Nephron progenitor cell (in vitro differentiated cells): ENCODE measurements around the gene SLC9A6.

Experiments
- DNase-seq: peaks from one replicate; pipeline ENCODE4 v3.0.0; 2021
- H3K27ac Mint-ChIP-seq: 2 replicates; pipeline ENCODE4 v1.8.0; 2021; ENCODE audit warnings: mild to moderate bottlenecking, moderate library complexity, mixed read lengths
- H3K27me3 Mint-ChIP-seq: 2 replicates; pipeline ENCODE4 v1.8.0; 2021; ENCODE audit warnings: mild to moderate bottlenecking, low read depth, mixed read lengths; ENCODE audit not compliant: poor library complexity
- H3K36me3 Mint-ChIP-seq: 2 replicates; pipeline ENCODE4 v1.8.0; 2021; ENCODE audit warnings: low read depth, mixed read lengths
- H3K4me1 Mint-ChIP-seq: 2 replicates; pipeline ENCODE4 v1.8.0; 2021; ENCODE audit warnings: mixed read lengths
- H3K4me3 Mint-ChIP-seq: 2 replicates; pipeline ENCODE4 v1.8.0; 2021; ENCODE audit warnings: mild to moderate bottlenecking, moderate library complexity, mixed read lengths
- H3K9me3 Mint-ChIP-seq: 2 replicates; pipeline ENCODE4 v1.8.0; 2021; ENCODE audit warnings: mild to moderate bottlenecking, moderate library complexity, mixed read lengths
- TF ChIP-seq, protein P1 (sequence below): fragments of 200-600 bp; sonication (generic); IDR thresholded peaks from 2 replicates; pipeline ENCODE4 v1.5.0; 2021; ENCODE audit warnings: antibody characterized with exemption

The SLC9A6 gene

DNA sequence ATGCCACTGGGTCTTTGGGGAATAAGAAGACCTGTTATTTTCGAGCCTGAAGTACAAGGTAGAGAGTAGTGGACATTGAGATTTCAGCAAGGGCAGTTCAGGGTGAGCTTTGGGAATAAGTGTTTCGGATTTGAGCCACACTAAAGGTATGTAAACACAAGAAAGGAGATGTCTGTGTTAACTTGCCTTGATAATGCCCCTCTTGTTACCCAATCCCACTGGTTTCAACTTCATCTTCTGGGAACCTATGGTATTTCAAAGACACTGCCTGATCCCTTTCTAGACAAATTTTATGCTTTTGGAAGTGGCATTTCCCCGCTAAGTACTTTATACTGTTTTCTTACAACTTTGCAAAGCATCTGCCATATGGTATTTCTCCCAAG is 79.4 kb downstream of the SLC9A6 start:
- Mint-ChIP-seq H3K36me3 (no peaks in the 10 kb centered on the region), H3K4me3 (no peak overlapping the region), H3K27me3 (no peaks in the 10 kb centered on the region), H3K9me3 (peaks cover 60% of the 10 kb centered on the region), H3K4me1 (peaks cover 11% of the 10 kb centered on the region), H3K27ac (no peak overlapping the region)
- no peak for DNase-seq
- TF ChIP-seq, protein P1, sequence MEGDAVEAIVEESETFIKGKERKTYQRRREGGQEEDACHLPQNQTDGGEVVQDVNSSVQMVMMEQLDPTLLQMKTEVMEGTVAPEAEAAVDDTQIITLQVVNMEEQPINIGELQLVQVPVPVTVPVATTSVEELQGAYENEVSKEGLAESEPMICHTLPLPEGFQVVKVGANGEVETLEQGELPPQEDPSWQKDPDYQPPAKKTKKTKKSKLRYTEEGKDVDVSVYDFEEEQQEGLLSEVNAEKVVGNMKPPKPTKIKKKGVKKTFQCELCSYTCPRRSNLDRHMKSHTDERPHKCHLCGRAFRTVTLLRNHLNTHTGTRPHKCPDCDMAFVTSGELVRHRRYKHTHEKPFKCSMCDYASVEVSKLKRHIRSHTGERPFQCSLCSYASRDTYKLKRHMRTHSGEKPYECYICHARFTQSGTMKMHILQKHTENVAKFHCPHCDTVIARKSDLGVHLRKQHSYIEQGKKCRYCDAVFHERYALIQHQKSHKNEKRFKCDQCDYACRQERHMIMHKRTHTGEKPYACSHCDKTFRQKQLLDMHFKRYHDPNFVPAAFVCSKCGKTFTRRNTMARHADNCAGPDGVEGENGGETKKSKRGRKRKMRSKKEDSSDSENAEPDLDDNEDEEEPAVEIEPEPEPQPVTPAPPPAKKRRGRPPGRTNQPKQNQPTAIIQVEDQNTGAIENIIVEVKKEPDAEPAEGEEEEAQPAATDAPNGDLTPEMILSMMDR, result no peak

DNA sequence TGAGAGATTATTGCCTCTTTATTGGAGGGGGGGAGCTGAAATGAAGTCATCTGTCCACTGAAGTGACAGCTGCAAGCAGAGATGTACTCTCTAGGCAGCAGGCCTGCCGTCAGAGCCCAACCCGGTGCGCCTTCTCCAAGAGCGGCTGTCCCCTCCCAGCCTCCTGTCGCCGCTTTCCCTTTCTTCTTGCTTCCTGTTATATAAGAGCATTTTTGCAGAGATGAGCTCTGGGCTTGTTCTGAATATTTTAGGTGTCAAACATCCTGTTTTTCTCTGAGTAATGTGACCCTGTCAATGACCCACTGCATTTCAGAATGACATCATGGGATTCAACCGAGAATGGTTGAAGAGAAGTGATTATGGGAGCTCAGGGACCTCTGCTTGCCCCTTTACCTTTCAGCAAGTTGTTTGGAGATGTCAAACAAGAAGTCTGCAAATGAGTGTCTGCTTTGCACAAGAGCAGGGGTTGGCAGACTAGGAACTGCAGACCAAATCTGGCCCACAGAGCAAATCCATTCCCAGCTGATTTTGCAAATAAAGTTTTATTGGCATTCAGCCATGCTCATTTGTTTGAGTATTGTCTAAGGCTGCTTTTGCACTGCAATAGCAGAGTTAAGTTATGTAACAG is 79.9 kb downstream of the SLC9A6 start:
- DNase-seq, result peak; percentile 4
- Mint-ChIP-seq H3K36me3 (no peaks in the 10 kb centered on the region), H3K4me3 (no peak overlapping the region), H3K27ac (no peak overlapping the region), H3K4me1 (peaks cover 11% of the 10 kb centered on the region), H3K9me3 (peaks cover 59% of the 10 kb centered on the region), H3K27me3 (peaks cover 2% of the 10 kb centered on the region)
- TF ChIP-seq, protein P1, result no peak

DNA sequence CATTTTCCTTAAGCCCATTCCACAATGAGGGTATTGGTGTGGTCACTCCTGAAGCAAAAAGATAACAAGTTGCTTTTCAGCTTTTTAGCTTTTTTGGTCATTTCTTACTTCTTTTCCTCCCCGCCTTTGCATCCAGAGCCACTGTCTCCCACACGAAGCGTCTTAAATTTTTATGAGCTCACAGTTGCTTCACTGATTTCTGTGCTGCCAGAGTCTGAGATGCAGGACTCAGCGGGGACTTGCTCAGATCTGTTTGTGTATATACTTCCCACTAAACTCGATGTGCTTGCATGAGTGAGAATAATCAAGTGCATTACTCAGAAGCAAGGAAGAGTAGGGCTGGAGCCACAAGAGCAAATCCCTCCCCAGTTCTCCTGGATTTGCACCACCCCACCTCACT is 81.9 kb downstream of the SLC9A6 start:
- H3K36me3 Mint-ChIP-seq, result no peaks in the 10 kb centered on the region
- H3K4me1 Mint-ChIP-seq, result peaks cover 11% of the 10 kb centered on the region
- H3K27ac Mint-ChIP-seq, result no peak overlapping the region
- TF ChIP-seq, protein P1, result no peak
- peaks cover 60% of the 10 kb centered on the region for H3K9me3 Mint-ChIP-seq
- peaks cover 2% of the 10 kb centered on the region for H3K27me3 Mint-ChIP-seq
- no peak for DNase-seq
- H3K4me3 Mint-ChIP-seq, result no peak overlapping the region

DNA sequence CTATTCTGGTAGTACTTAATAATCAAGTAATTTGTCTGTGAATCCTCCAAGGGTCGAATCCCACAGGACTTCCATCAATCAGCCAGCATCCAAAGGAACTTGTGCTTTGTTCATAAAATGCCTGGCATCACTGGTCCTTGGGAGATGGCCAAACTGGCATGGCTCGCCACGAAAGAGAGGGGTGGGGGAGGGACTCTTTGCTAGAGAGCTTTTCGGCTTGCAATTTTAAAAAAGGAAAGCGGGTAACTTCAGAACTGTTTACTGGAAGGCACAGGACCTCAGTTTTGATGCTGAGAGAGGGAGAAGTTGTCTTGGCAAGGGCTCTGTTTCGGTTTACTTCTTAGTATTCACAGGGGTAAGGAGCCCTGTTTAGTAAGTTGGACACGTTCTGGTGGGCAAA is 82.7 kb downstream of the SLC9A6 start:
- H3K4me3 Mint-ChIP-seq, result no peak overlapping the region
- H3K27ac Mint-ChIP-seq, result no peak overlapping the region
- H3K27me3 Mint-ChIP-seq, result peaks cover 2% of the 10 kb centered on the region
- H3K36me3 Mint-ChIP-seq, result no peaks in the 10 kb centered on the region
- TF ChIP-seq, protein P1, result no peak
- peaks cover 11% of the 10 kb centered on the region for H3K4me1 Mint-ChIP-seq
- H3K9me3 Mint-ChIP-seq, result peaks cover 60% of the 10 kb centered on the region
- DNase-seq, result no peak

DNA sequence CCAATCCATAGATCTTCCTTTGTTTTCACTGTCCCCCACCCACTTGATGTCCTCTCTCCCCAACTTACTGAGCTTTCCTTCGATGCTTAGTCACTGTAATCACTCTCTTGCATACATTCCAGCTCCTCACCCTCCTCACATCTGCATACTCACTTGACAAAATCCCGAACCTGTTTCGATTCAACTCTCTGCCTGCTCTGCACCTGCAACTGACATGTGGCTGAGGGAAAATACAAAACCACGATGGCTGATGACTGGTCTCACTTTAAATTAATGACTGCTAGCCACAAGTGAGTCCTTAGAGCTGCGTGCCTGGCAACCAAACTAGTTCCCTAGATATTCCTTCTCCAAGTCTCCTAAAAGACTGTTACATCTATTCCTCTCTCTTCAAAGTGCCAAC is 91.7 kb downstream of the SLC9A6 start:
- H3K36me3 Mint-ChIP-seq, result no peaks in the 10 kb centered on the region
- H3K27me3 Mint-ChIP-seq, result peaks cover 12% of the 10 kb centered on the region

DNA sequence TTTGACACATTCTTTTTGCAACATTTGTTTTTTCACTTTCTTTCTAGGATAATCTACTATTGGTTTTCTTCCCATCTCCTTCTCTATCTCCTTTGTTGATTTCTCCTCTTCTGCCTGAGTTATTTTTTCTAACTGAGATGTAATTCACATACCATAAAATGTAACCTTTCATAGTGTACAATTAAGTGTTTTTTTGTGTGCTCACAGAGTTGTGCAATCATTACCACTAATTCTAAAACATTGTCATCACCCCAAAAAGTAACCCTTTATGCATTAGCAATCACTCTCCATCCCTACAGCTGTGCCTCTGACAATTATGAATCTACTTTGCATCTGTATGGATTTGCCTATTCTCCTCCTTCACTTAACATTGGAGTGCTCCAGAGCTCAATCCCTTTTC is 95.5 kb downstream of the SLC9A6 start:
- H3K27ac Mint-ChIP-seq, result no peak overlapping the region
- TF ChIP-seq, protein P1, result no peak
- no peak for DNase-seq
- H3K27me3 Mint-ChIP-seq, result peaks cover 14% of the 10 kb centered on the region
- no peaks in the 10 kb centered on the region for H3K4me1 Mint-ChIP-seq
- H3K9me3 Mint-ChIP-seq, result peaks cover 53% of the 10 kb centered on the region
- H3K4me3 Mint-ChIP-seq, result no peak overlapping the region
- no peaks in the 10 kb centered on the region for H3K36me3 Mint-ChIP-seq

More for the DNA sequence above, 91.7 kb downstream of the SLC9A6 start:
- Mint-ChIP-seq H3K4me1 (no peaks in the 10 kb centered on the region), H3K9me3 (peaks cover 55% of the 10 kb centered on the region), H3K27ac (no peak overlapping the region), H3K4me3 (no peak overlapping the region)
- TF ChIP-seq, protein P1, result no peak
- no peak for DNase-seq
